ENCODE measurements around the gene INO80E. TPM values are rescaled to one million over a fixed set of nuclear protein-coding genes. Genes with fewer than 3 reads are reported as not detected.

INO80E gene
- total and polyA plus RNA-seq, 2 experiments from 2014 or later, result 14.0 to 61.2 TPM

GRCh38 chr16:29999605-30000004, 3.6 kb downstream of the INO80E start:
- Histone ChIP-seq H3K27ac (no peak overlapping the region), H3K9me3 (ENCODE audit: low read depth) (no peaks in the 10 kb centered on the region), H3K4me2 (no peak overlapping the region), H3K79me2 (peaks cover 10% of the 10 kb centered on the region), H2AFZ (no peak overlapping the region), H3K4me1 (ENCODE audit: insufficient read depth) (peaks cover 10% of the 10 kb centered on the region), H3K27me3 (no peaks in the 10 kb centered on the region), H4K20me1 (ENCODE audit: insufficient read depth, poor library complexity, severe bottlenecking) (no peaks in the 10 kb centered on the region), H3K9me2 (replicated peaks; ENCODE audit: insufficient read depth) (no peaks in the 10 kb centered on the region), H3K4me3 (no peak overlapping the region), H3K36me3 (replicated peaks; ENCODE audit: insufficient read depth, low read depth) (no peaks in the 10 kb centered on the region)
- TF ChIP-seq CTCF (IDR thresholded peaks at IDR 0.05; ENCODE audit: poor library complexity), result no peak
- no peak for TF ChIP-seq EZH2 (IDR thresholded peaks at IDR 0.05; ENCODE audit: borderline replicate concordance)
- no peak for TF ChIP-seq EZH2phosphoT487 (IDR thresholded peaks at IDR 0.05; ENCODE audit: low read depth, severe bottlenecking, unreplicated experiment)
- WGBS (ENCODE audit: low lambda C conversion rate, missing lambda C conversion rate), result 95% methylated on average over 6 of the region's 6 CpGs
- DNase-seq (ENCODE audit: low spot score), result no peak

- Histone ChIP-seq H3K4me1 (ENCODE audit: insufficient read depth) (peaks cover 6% of the 10 kb centered on the region), H3K4me3 (no peak overlapping the region), H3K79me2 (peaks cover 10% of the 10 kb centered on the region), H3K27me3 (no peaks in the 10 kb centered on the region), H3K36me3 (replicated peaks; ENCODE audit: insufficient read depth, low read depth) (no peaks in the 10 kb centered on the region), H3K9me3 (ENCODE audit: low read depth) (no peaks in the 10 kb centered on the region), H3K27ac (no peak overlapping the region), H2AFZ (no peak overlapping the region), H4K20me1 (ENCODE audit: insufficient read depth, poor library complexity, severe bottlenecking) (no peaks in the 10 kb centered on the region), H3K4me2 (no peak overlapping the region), H3K9me2 (replicated peaks; ENCODE audit: insufficient read depth) (no peaks in the 10 kb centered on the region)
- WGBS (ENCODE audit: low lambda C conversion rate, missing lambda C conversion rate), result 87% methylated on average over 23 of the region's 33 CpGs
- no peak for TF ChIP-seq CTCF (IDR thresholded peaks at IDR 0.05; ENCODE audit: poor library complexity)
- TF ChIP-seq EZH2 (IDR thresholded peaks at IDR 0.05; ENCODE audit: borderline replicate concordance), result no peak
- TF ChIP-seq EZH2phosphoT487 (IDR thresholded peaks at IDR 0.05; ENCODE audit: low read depth, severe bottlenecking, unreplicated experiment), result no peak
- no peak for DNase-seq (ENCODE audit: low spot score)
Measured at GRCh38 chr16:30000735-30001631, 4.9 kb downstream of the INO80E start.

- H3K4me3 ChIP-seq, result no peak overlapping the region
- 91% methylated on average over 18 of the region's 19 CpGs for WGBS (ENCODE audit: low lambda C conversion rate, missing lambda C conversion rate)
- H3K9me3 ChIP-seq (ENCODE audit: low read depth), result no peaks in the 10 kb centered on the region
- no peak overlapping the region for H3K4me2 ChIP-seq
- no peaks in the 10 kb centered on the region for H3K27me3 ChIP-seq
- no peaks in the 10 kb centered on the region for H3K9me2 ChIP-seq (replicated peaks; ENCODE audit: insufficient read depth)
- no peak overlapping the region for H2AFZ ChIP-seq
- no peaks in the 10 kb centered on the region for H4K20me1 ChIP-seq (ENCODE audit: insufficient read depth, poor library complexity, severe bottlenecking)
- no peak overlapping the region for H3K27ac ChIP-seq
- no peak for DNase-seq (ENCODE audit: low spot score)
- no peaks in the 10 kb centered on the region for H3K79me2 ChIP-seq
- no peak for TF ChIP-seq EZH2phosphoT487 (IDR thresholded peaks at IDR 0.05; ENCODE audit: low read depth, severe bottlenecking, unreplicated experiment)
- no peak for TF ChIP-seq CTCF (IDR thresholded peaks at IDR 0.05; ENCODE audit: poor library complexity)
- TF ChIP-seq EZH2 (IDR thresholded peaks at IDR 0.05; ENCODE audit: borderline replicate concordance), result no peak
- H3K4me1 ChIP-seq (ENCODE audit: insufficient read depth), result no peaks in the 10 kb centered on the region
- H3K36me3 ChIP-seq (replicated peaks; ENCODE audit: insufficient read depth, low read depth), result no peaks in the 10 kb centered on the region
Measured at GRCh38 chr16:30002614-30003346, 6.7 kb downstream of the INO80E start.

All from hepatocyte (in vitro differentiated cells).